HG03025 (cell line): Measurements from ENCODE around the gene RNF217.
"Not testable (repeated sequence)": the region's sequence is repeated elsewhere in the genome, so short reads cannot be mapped to it uniquely, and the experiment has no call there.

Source experiments
- ATAC-seq: cut with Tn5 transposase; IDR thresholded peaks from one replicate; pipeline ENCODE4 v1.9.1; 2021; ENCODE audit warnings: mild to moderate bottlenecking, moderate library complexity; ENCODE audit not compliant: unreplicated experiment, low FRiP score

RNF217 gene

GRCh38 chr6:125117818-125118217 lies 155.6 kb downstream of the RNF217 start:
- no peak for ATAC-seq

GRCh38 chr6:125120054-125120590 lies 157.9 kb downstream of the RNF217 start:
- no peak for ATAC-seq

GRCh38 chr6:125121894-125122293 lies 159.7 kb downstream of the RNF217 start:
- ATAC-seq: no peak

GRCh38 chr6:125123051-125123450 lies 160.8 kb downstream of the RNF217 start:
- ATAC-seq: no peak

GRCh38 chr6:125123468-125124048 lies 161.3 kb downstream of the RNF217 start:
- ATAC-seq: no peak

- no peak for ATAC-seq
Observed at GRCh38 chr6:125124049-125124669, 161.9 kb downstream of the RNF217 start.

GRCh38 chr6:125125856-125126255 lies 163.6 kb downstream of the RNF217 start:
- ATAC-seq: not testable (repeated sequence)

GRCh38 chr6:125129354-125129753 lies 167.1 kb downstream of the RNF217 start:
- ATAC-seq: no peak

- no peak for ATAC-seq
Observed at GRCh38 chr6:125132058-125132457, 169.8 kb downstream of the RNF217 start.

GRCh38 chr6:125136378-125136777 lies 174.1 kb downstream of the RNF217 start:
- no peak for ATAC-seq

GRCh38 chr6:125138083-125138482 lies 175.8 kb downstream of the RNF217 start:
- ATAC-seq: no peak

- ATAC-seq: no peak
Observed at GRCh38 chr6:125140808-125141207, 178.6 kb downstream of the RNF217 start.
